ENCODE data around the gene AQP11. TPM values are rescaled to one million over a fixed set of nuclear protein-coding genes. Genes with fewer than 3 reads are reported as not detected.

Gene AQP11
- total RNA-seq, 2 donors from 2014 or later: 1.6 TPM

DNA sequence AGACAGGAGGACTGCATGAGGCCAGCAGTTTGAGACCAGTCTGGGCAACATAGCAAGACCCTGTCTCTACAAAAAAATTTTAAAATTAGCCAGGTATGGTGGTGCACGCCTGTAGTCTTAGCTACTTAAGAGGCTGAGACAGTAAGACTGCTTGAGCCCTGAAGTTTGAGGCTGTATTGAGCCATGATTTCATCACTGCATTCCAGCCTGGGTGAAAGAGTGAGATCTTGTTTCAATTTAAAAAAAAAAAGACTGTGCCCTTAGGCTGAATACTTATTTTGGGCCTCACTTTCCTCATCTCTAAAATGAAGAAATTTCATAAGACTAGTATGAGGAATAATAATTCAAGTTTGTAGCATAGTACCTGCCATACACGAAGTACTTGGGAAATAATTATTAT lies 6.9 kb downstream of the AQP11 start:
- DNase-seq (no peak), ATAC-seq (no peak)
- no peak overlapping the region for H3K27ac ChIP-seq
- H3K27me3 ChIP-seq: no peaks in the 10 kb centered on the region
- TF ChIP-seq, protein P1, sequence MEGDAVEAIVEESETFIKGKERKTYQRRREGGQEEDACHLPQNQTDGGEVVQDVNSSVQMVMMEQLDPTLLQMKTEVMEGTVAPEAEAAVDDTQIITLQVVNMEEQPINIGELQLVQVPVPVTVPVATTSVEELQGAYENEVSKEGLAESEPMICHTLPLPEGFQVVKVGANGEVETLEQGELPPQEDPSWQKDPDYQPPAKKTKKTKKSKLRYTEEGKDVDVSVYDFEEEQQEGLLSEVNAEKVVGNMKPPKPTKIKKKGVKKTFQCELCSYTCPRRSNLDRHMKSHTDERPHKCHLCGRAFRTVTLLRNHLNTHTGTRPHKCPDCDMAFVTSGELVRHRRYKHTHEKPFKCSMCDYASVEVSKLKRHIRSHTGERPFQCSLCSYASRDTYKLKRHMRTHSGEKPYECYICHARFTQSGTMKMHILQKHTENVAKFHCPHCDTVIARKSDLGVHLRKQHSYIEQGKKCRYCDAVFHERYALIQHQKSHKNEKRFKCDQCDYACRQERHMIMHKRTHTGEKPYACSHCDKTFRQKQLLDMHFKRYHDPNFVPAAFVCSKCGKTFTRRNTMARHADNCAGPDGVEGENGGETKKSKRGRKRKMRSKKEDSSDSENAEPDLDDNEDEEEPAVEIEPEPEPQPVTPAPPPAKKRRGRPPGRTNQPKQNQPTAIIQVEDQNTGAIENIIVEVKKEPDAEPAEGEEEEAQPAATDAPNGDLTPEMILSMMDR (IDR thresholded peaks at IDR 0.05): no peak
- TF ChIP-seq POLR2A (IDR thresholded peaks at IDR 0.05): no peak
- H3K9me3 ChIP-seq: no peaks in the 10 kb centered on the region
- H3K36me3 ChIP-seq (replicated peaks in 1 of 2; ENCODE audit: insufficient read depth in 1 of 2, low read depth in 2 of 2): no peaks in the 10 kb centered on the region
- intact Hi-C loops (cut with DNase I): no loop called here
- H3K4me1 ChIP-seq: peaks cover 20% of the 10 kb centered on the region
- 91 to 99% methylated on average over 2 of the region's 2 CpGs for WGBS, 2 donors
- H3K4me3 ChIP-seq: no peak overlapping the region

GRCh38 chr11:77598195-77598594 lies 8.4 kb downstream of the AQP11 start:
- no peak overlapping the region for H3K27ac ChIP-seq
- DNase-seq: no peak
- TF ChIP-seq POLR2A (IDR thresholded peaks at IDR 0.05): no peak
- TF ChIP-seq, protein P1 (IDR thresholded peaks at IDR 0.05): no peak
- intact Hi-C loops (cut with DNase I): no loop called here
- 66 to 80% methylated on average over 2 of the region's 2 CpGs for WGBS, 2 donors
- ATAC-seq: no peak
- no peaks in the 10 kb centered on the region for H3K9me3 ChIP-seq
- peaks cover 21% of the 10 kb centered on the region for H3K4me1 ChIP-seq
- H3K27me3 ChIP-seq: no peaks in the 10 kb centered on the region
- H3K36me3 ChIP-seq (replicated peaks in 1 of 2; ENCODE audit: insufficient read depth in 1 of 2, low read depth in 2 of 2): no peaks in the 10 kb centered on the region
- no peak overlapping the region for H3K4me3 ChIP-seq

DNA sequence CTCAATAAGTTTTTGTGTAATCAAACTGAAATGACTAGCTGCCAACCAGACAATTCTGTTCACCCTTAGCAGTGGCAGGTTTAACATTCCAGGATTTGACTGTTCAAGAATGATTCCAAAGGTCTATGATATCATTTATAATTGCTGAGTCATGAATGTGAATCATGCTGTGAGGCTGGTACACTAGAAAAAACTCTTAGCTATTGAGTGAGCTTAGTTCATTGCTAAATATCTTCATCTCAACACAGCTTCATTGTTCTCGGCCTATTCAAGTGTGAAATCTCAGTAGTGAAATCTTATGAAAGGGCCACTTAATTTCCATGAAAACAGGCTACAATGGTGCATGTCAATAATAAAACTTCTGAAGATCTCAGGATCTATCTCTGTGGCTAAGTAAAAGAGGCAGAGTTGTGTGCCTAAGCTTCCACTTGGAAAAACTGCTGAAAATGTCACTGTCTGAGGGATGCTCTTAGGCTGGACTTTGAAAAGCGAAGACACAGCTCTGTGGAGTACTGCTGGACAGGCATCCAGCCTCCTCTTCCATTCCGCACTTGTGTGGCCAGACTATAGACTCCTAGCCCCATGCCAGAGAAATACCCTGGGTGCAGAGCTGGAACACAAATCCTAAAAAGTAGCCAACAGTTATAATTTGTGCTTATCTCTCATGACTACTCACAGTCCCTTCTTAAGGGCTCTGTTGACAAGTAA lies 12.8 kb downstream of the AQP11 start:
- WGBS, 2 donors: 67 to 74% methylated on average over 3 of the region's 3 CpGs
- TF ChIP-seq POLR2A (IDR thresholded peaks at IDR 0.05): no peak
- TF ChIP-seq, protein P1 (IDR thresholded peaks at IDR 0.05): no peak
- Histone ChIP-seq H3K9me3 (no peaks in the 10 kb centered on the region), H3K27ac (peak overlapping the region in 3 of 4 donors; percentile 8 to 60 (median 12)), H3K36me3 (replicated peaks in 1 of 2; ENCODE audit: insufficient read depth in 1 of 2, low read depth in 2 of 2) (no peaks in the 10 kb centered on the region), H3K4me3 (no peak overlapping the region), H3K27me3 (no peaks in the 10 kb centered on the region), H3K4me1 (peaks cover 21% of the 10 kb centered on the region)
- DNase-seq (no peak), ATAC-seq (peak; percentile 94)
- intact Hi-C loops (cut with DNase I): no loop called here

DNA sequence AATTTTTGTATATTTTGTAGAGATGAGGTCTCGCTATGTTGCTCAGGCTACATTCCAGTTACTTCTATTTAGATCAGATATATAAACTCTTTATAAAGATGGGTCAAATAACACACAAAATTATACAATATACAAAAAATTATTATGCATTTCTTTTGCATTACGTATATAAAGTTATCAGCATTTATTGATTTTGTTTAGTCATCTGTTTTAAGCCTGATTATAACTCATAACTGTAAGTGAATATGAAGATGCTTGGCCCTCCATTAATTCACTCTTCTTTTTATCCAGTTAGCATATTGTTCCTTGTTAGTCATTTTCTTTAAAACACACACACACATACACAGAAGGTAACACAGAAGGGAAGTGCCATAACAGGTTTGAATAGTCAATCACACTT lies 14.5 kb downstream of the AQP11 start:
- 71 to 73% methylated on average over 2 of the region's 2 CpGs for WGBS, 2 donors
- Histone ChIP-seq H3K4me1 (peaks cover 21% of the 10 kb centered on the region), H3K27me3 (no peaks in the 10 kb centered on the region), H3K9me3 (no peaks in the 10 kb centered on the region), H3K27ac (no peak overlapping the region), H3K36me3 (replicated peaks in 1 of 2; ENCODE audit: insufficient read depth in 1 of 2, low read depth in 2 of 2) (no peaks in the 10 kb centered on the region), H3K4me3 (no peak overlapping the region)
- ATAC-seq (no peak), DNase-seq (no peak)
- intact Hi-C loops (cut with DNase I): no loop called here
- no peak for TF ChIP-seq POLR2A (IDR thresholded peaks at IDR 0.05)
- TF ChIP-seq, protein P1 (IDR thresholded peaks at IDR 0.05): no peak

- no peak for ATAC-seq
- intact Hi-C loops (cut with DNase I): no loop called here
These were observed 19.5 kb downstream of the AQP11 start for GRCh38 chr11:77609234-77609633.

More at GRCh38 chr11:77609234-77609633, 19.5 kb downstream of the AQP11 start:
- H3K4me3 ChIP-seq: no peak overlapping the region
- no peak for TF ChIP-seq POLR2A (IDR thresholded peaks at IDR 0.05)
- TF ChIP-seq, protein P1 (IDR thresholded peaks at IDR 0.05): no peak
- H3K27ac ChIP-seq: no peak overlapping the region
- no peak for DNase-seq
- peaks cover 5 to 6% of the 10 kb centered on the region in 2 donors for H3K36me3 ChIP-seq (replicated peaks in 1 of 2; ENCODE audit: insufficient read depth in 1 of 2, low read depth in 2 of 2)
- H3K9me3 ChIP-seq: no peaks in the 10 kb centered on the region
- 70 to 73% methylated on average over 1 of the region's 1 CpG for WGBS, 2 donors
- no peaks in the 10 kb centered on the region for H3K27me3 ChIP-seq
- H3K4me1 ChIP-seq: peaks cover under 1% of the 10 kb centered on the region
